Stomach smooth muscle (tissue), 2 donors: ENCODE results near the gene IBTK.
"Not testable (repeated sequence)": the region's sequence is repeated elsewhere in the genome, so short reads cannot be mapped to it uniquely, and the experiment has no call there.

Experiments used
- H3K27ac ChIP-seq: one replicate; pipeline ENCODE4 v1.7.0; 2013; ENCODE audit warnings: mild to moderate bottlenecking, low read length, inconsistent platforms
- H3K27me3 ChIP-seq, 2 donors: one replicate each; pipeline ENCODE4 v1.7.0; 2013; ENCODE audit warnings: low read length in 2 of 2; ENCODE audit not compliant: insufficient read depth in 2 of 2, control insufficient read depth in 1 of 2
- H3K36me3 ChIP-seq, 2 donors: one replicate each; pipeline ENCODE4 v1.7.0; 2013; ENCODE audit warnings: low read length in 2 of 2; ENCODE audit not compliant: control insufficient read depth in 2 of 2, insufficient read depth in 2 of 2
- H3K4me1 ChIP-seq: one replicate; pipeline ENCODE4 v1.7.0; 2013; ENCODE audit warnings: low read length; ENCODE audit not compliant: control insufficient read depth, insufficient read depth
- H3K4me3 ChIP-seq, 2 donors: one replicate each; pipeline ENCODE4 v1.7.0; 2013; ENCODE audit warnings: low read length in 2 of 2
- H3K9ac ChIP-seq, 2 donors: one replicate each; pipeline ENCODE4 v1.7.0; 2013; ENCODE audit warnings: low read length in 2 of 2, mild to moderate bottlenecking in 1 of 2
- H3K9me3 ChIP-seq, 2 donors: one replicate each; pipeline ENCODE4 v1.7.0; 2013; ENCODE audit warnings: low read length in 2 of 2; ENCODE audit not compliant: control insufficient read depth in 2 of 2
- donor health status: healthy.
- donor health status: Pancreatic carcinoma.

IBTK gene

GRCh38 chr6:82263916-82264315 lies 16.4 kb upstream of the IBTK start:
- Histone ChIP-seq H3K9ac (no peak overlapping the region), H3K9me3 (no peaks in the 10 kb centered on the region), H3K4me1 (no peaks in the 10 kb centered on the region), H3K36me3 (no peaks in the 10 kb centered on the region), H3K27me3 (no peaks in the 10 kb centered on the region), H3K27ac (no peak overlapping the region), H3K4me3 (no peak overlapping the region)

DNA sequence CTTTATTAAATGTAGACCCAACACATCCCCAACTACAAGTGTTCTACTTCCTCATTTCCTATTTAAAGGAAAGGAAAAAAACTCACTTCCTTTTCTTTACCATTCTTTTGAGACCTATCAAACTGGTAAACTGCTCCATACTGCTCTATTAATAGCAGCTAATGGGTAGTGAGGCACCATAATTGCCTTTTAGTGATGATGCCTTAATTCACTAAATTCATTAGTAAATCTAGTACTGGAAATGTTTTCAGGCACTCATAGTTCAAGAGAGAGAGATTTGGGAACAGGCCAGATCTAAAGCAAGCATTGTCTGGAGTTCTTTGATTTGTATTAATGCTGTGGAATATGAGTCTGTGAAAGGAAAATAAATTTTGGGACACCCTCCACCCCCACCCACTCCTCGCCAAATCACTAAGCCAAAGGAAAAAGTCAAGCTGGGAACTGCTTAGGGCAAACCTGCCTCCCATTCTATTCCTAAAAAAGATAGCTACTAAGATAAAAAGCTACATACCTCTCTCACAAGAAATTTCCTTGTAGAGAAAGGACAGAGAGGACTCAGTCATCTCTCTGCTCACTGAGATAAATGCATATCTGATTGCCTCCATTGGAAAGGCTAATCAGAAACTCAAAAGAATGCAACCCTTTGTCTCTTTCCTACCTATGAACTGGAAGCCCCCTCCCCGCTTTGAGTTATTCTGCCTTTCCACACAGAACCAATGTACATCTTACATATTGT lies 13.6 kb upstream of the IBTK start:
- H3K9ac ChIP-seq = no peak overlapping the region
- H3K27ac ChIP-seq = no peak overlapping the region
- no peaks in the 10 kb centered on the region for H3K27me3 ChIP-seq
- H3K9me3 ChIP-seq = no peaks in the 10 kb centered on the region
- H3K4me1 ChIP-seq = no peaks in the 10 kb centered on the region
- no peak overlapping the region for H3K4me3 ChIP-seq
- no peaks in the 10 kb centered on the region for H3K36me3 ChIP-seq

GRCh38 chr6:82259389-82259788 lies 11.8 kb upstream of the IBTK start:
- Histone ChIP-seq H3K27me3 (no peaks in the 10 kb centered on the region), H3K9ac (no peak overlapping the region), H3K4me1 (no peaks in the 10 kb centered on the region), H3K27ac (no peak overlapping the region), H3K36me3 (no peaks in the 10 kb centered on the region), H3K4me3 (no peak overlapping the region), H3K9me3 (no peaks in the 10 kb centered on the region)

DNA sequence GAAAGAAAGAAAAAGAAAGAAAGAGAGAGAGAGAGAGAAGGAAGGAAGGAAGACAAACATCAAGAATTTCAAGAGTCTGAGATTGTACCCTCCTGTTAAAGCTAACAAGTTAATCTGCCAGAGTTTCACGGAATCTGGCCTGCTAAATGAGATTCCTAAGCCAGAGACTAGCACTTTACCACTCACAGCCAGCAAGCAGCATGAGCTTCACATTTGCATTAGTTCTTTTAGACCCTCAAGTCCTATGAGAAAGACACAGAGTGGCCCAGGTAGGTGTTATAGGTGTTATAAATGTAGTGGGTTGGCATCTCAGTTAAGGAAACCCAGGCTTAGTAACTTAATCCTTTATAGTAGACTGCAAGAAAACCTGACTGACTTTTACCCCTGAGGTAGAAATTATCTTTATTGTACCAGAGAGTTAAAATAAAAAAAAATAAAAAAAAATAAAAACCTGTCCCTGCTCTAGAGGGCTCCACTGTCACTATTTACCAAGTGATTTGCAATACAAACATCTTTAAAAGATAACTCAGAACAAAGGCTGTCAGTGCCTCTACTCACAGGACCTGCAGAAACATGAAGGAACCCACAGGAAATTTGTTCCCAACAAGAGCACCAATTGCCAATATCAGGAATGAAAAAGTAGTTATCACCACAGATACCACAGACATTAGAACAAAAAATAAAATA lies 9.7 kb upstream of the IBTK start:
- H3K4me3 ChIP-seq = no peak overlapping the region
- no peaks in the 10 kb centered on the region for H3K9me3 ChIP-seq
- H3K36me3 ChIP-seq = no peaks in the 10 kb centered on the region
- H3K4me1 ChIP-seq = no peaks in the 10 kb centered on the region
- no peak overlapping the region for H3K27ac ChIP-seq
- H3K27me3 ChIP-seq = no peaks in the 10 kb centered on the region
- H3K9ac ChIP-seq = no peak overlapping the region

GRCh38 chr6:82254722-82255121 lies 7.2 kb upstream of the IBTK start:
- H3K4me3 ChIP-seq, H3K9ac ChIP-seq, H3K4me1 ChIP-seq, H3K9me3 ChIP-seq, H3K27me3 ChIP-seq, H3K36me3 ChIP-seq, H3K27ac ChIP-seq: not testable (repeated sequence)

- peaks cover 9% of the 10 kb centered on the region for H3K4me1 ChIP-seq
- no peaks in the 10 kb centered on the region for H3K36me3 ChIP-seq
- no peak overlapping the region for H3K9ac ChIP-seq
- H3K9me3 ChIP-seq = no peaks in the 10 kb centered on the region
- no peak overlapping the region for H3K4me3 ChIP-seq
- no peak overlapping the region for H3K27ac ChIP-seq
- H3K27me3 ChIP-seq = no peaks in the 10 kb centered on the region
These were observed 4.4 kb upstream of the IBTK start for GRCh38 chr6:82251942-82252341.

- Histone ChIP-seq H3K4me1 (peaks cover 9% of the 10 kb centered on the region), H3K27me3 (no peaks in the 10 kb centered on the region), H3K9ac (no peak overlapping the region), H3K36me3 (no peaks in the 10 kb centered on the region), H3K9me3 (no peaks in the 10 kb centered on the region), H3K27ac (no peak overlapping the region), H3K4me3 (no peak overlapping the region)
These were observed 2.1 kb upstream of the IBTK start for GRCh38 chr6:82249381-82250253.

GRCh38 chr6:82248273-82248735 lies 760 bp upstream of the IBTK start:
- no peaks in the 10 kb centered on the region for H3K9me3 ChIP-seq
- no peaks in the 10 kb centered on the region for H3K36me3 ChIP-seq
- no peaks in the 10 kb centered on the region for H3K27me3 ChIP-seq
- H3K9ac ChIP-seq = peak overlapping the region; percentile 93 to 98
- H3K27ac ChIP-seq = peak overlapping the region; percentile 93
- peak overlapping the region; percentile 88 to 93 for H3K4me3 ChIP-seq
- peaks cover 9% of the 10 kb centered on the region for H3K4me1 ChIP-seq

DNA sequence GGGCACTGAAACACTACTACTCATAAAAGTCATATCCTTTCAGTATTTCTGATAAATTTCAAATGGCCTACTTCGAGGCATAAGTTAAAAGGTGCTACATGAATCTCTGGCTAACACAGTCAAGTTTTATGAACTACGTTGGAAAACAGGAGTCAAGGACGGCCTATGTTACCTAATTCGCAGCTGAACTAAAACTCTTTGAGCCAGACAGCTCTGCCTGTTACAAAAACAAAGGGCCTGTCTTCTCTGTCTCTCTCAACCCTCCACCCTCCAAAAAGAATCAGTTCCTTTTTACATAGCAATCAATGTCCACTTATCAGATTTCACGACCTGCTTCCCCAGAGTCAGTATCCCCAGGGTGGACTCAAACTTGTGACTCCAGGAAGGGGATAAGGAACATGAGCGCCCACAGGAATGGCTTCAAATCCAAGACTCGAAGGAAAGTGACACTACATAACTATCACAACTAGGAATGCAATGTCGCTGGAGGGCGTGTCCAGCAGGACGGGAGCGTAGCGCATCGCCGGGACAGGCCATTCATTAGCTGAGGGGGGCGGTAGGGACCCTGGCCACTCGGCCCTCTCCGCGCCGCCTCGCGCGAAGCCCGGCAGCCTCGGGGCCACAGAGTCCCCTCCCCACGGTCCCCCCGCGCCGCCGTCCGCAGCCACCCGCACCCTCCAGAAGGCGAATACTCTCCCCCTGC lies 591 bp downstream of the IBTK start:
- H3K9me3 ChIP-seq = no peaks in the 10 kb centered on the region
- peaks cover 9% of the 10 kb centered on the region for H3K4me1 ChIP-seq
- H3K27me3 ChIP-seq = no peaks in the 10 kb centered on the region
- H3K4me3 ChIP-seq = peak overlapping the region; percentile 88 to 93
- no peaks in the 10 kb centered on the region for H3K36me3 ChIP-seq
- H3K27ac ChIP-seq = peak overlapping the region; percentile 93
- H3K9ac ChIP-seq = peak overlapping the region; percentile 93 to 98

- Histone ChIP-seq H3K27ac (peak overlapping the region; percentile 93), H3K9me3 (no peaks in the 10 kb centered on the region), H3K4me1 (peaks cover 9% of the 10 kb centered on the region), H3K27me3 (no peaks in the 10 kb centered on the region), H3K36me3 (no peaks in the 10 kb centered on the region), H3K4me3 (peak overlapping the region; percentile 88 to 93), H3K9ac (peak overlapping the region; percentile 93 to 98)
These were observed 1.2 kb downstream of the IBTK start for GRCh38 chr6:82246370-82246769.
